Neuronal stem cell (in vitro differentiated cells): ENCODE measurements around the gene ZFYVE9.

Experiments
- DNase-seq: peaks from one replicate; pipeline ENCODE4 v3.0.0-alpha.2; 2013; ENCODE audit warnings: low spot score
- H2AFZ ChIP-seq: one replicate; pipeline ENCODE4 v1.6.1; 2013; ENCODE audit warnings: mild to moderate bottlenecking, low read length, inconsistent platforms
- H2AK5ac ChIP-seq: 2 replicates; pipeline ENCODE4 v1.6.1; 2013; ENCODE audit warnings: low read depth, mild to moderate bottlenecking, inconsistent platforms, low read length, moderate library complexity, mixed read lengths
- H2BK120ac ChIP-seq: 2 replicates; pipeline ENCODE4 v1.6.1; 2013; ENCODE audit warnings: low read depth, mild to moderate bottlenecking, inconsistent platforms, low read length, moderate library complexity, mixed read lengths
- H2BK12ac ChIP-seq: one replicate; pipeline ENCODE4 v1.6.1; 2013; ENCODE audit warnings: low read length, inconsistent platforms
- H2BK15ac ChIP-seq: 2 replicates; pipeline ENCODE4 v1.6.1; 2013; ENCODE audit warnings: mild to moderate bottlenecking, low read length, inconsistent platforms, mixed read lengths
- H2BK5ac ChIP-seq: one replicate; pipeline ENCODE4 v1.6.1; 2013; ENCODE audit warnings: inconsistent platforms, mild to moderate bottlenecking, low read length, moderate library complexity
- H3K14ac ChIP-seq: one replicate; pipeline ENCODE4 v1.6.1; 2013; ENCODE audit warnings: low read length, inconsistent platforms
- H3K18ac ChIP-seq: 2 replicates; pipeline ENCODE4 v1.6.1; 2013; ENCODE audit warnings: low read length, inconsistent platforms
- H3K23ac ChIP-seq: 2 replicates; pipeline ENCODE4 v1.6.1; 2013; ENCODE audit warnings: low read depth, mild to moderate bottlenecking, mixed read lengths, low read length, inconsistent platforms; ENCODE audit not compliant: poor library complexity
- H3K27ac ChIP-seq: replicated peaks from 3 replicates; pipeline ENCODE4 v1.5.1; 2013; ENCODE audit warnings: low read length, inconsistent platforms
- H3K27me3 ChIP-seq, 3 experiments: 2 replicates each; pipeline ENCODE4 v1.6.1; 2013; ENCODE audit warnings: low read length in 3 of 3, mild to moderate bottlenecking in 2 of 3, inconsistent platforms in 1 of 3, low read depth in 1 of 3, mixed read lengths in 1 of 3, moderate library complexity in 1 of 3; ENCODE audit not compliant: control insufficient read depth in 3 of 3, insufficient read depth in 3 of 3
- H3K36me3 ChIP-seq, 2 donors: replicated peaks in 1 of 2; 2 replicates each; pipeline ENCODE4 v1.6.1; 2013; ENCODE audit warnings: low read length in 2 of 2; ENCODE audit not compliant: control insufficient read depth in 2 of 2, insufficient read depth in 2 of 2
- H3K4ac ChIP-seq: 2 replicates; pipeline ENCODE4 v1.6.1; 2013; ENCODE audit warnings: inconsistent platforms, mild to moderate bottlenecking, low read length, moderate library complexity
- H3K4me1 ChIP-seq, 2 donors: 1 replicate in 1 of 2; 2 replicates in 1 of 2; pipeline ENCODE4 v1.6.1; 2013; ENCODE audit warnings: low read length in 2 of 2, low read depth in 1 of 2; ENCODE audit not compliant: control insufficient read depth in 2 of 2, insufficient read depth in 1 of 2
- H3K4me2 ChIP-seq: one replicate; pipeline ENCODE4 v1.6.1; 2013; ENCODE audit warnings: mild to moderate bottlenecking, low read length, inconsistent platforms; ENCODE audit not compliant: insufficient read depth, poor library complexity, severe bottlenecking
- H3K4me3 ChIP-seq, 2 donors: 2 replicates each; pipeline ENCODE4 v1.5.1; 2013; ENCODE audit warnings: low read length in 2 of 2, mild to moderate bottlenecking in 2 of 2, inconsistent platforms in 1 of 2, moderate library complexity in 1 of 2
- H3K79me1 ChIP-seq: one replicate; pipeline ENCODE4 v1.6.1; 2013; ENCODE audit warnings: low read depth, mild to moderate bottlenecking, inconsistent platforms, low read length, moderate library complexity
- H3K9ac ChIP-seq: one replicate; pipeline ENCODE4 v1.6.1; 2013; ENCODE audit warnings: mild to moderate bottlenecking, low read depth, low read length, inconsistent platforms; ENCODE audit not compliant: poor library complexity
- H3K9me3 ChIP-seq, 2 donors: replicated peaks in 1 of 2; 2 replicates each; pipeline versions ENCODE3 to v1.6.1; 2013; ENCODE audit warnings: low read length in 2 of 2, mild to moderate bottlenecking in 2 of 2, inconsistent platforms in 1 of 2, low read depth in 1 of 2, mixed read lengths in 1 of 2, moderate library complexity in 1 of 2; ENCODE audit not compliant: control insufficient read depth in 2 of 2, insufficient read depth in 1 of 2
- H4K8ac ChIP-seq: one replicate; pipeline ENCODE4 v1.6.1; 2013; ENCODE audit warnings: low read depth, mild to moderate bottlenecking, inconsistent platforms, low read length, moderate library complexity
- H4K91ac ChIP-seq: one replicate; pipeline ENCODE4 v1.6.1; 2013; ENCODE audit warnings: low read length, low read depth, mild to moderate bottlenecking, inconsistent platforms; ENCODE audit not compliant: poor library complexity
- WGBS, 2 donors: extraction: QIAGEN DNeasy Blood & Tissue Kit; methylation state at CpG; one replicate each; pipeline ENCODE4 v1.1.7; 2013; ENCODE audit warnings: missing lambda C conversion rate in 2 of 2, mixed read lengths in 1 of 2; ENCODE audit not compliant: insufficient read length in 2 of 2, insufficient replicate concordance in 1 of 2; ENCODE audit errors: extremely low coverage in 2 of 2; 5-methylcytosine and 5-hydroxymethylcytosine counted together

Gene ZFYVE9

DNA sequence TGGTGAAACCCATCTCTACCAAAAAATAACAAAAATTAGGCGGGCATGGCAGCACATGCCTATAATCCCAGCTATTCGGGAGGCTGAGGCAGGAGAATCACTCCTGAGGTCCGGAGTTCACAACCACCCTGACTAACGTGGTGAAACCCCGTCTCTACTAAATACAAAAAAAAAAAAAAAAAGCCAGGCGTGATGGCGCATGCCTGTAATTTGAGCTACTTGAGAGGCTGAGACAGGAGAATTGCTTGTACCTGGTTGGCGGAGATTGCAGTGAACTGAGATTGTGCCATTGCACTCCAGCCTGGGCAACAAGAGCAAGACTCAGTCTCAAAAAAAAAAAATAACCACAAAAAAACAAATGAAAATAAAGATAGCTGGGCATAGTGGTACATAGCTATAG is 181.8 kb downstream of the ZFYVE9 start:
- H2BK120ac ChIP-seq = no peak overlapping the region
- no peak overlapping the region for H2BK5ac ChIP-seq
- H3K9me3 ChIP-seq = no peaks in the 10 kb centered on the region
- no peak overlapping the region for H3K4me3 ChIP-seq
- no peak overlapping the region for H2BK15ac ChIP-seq
- H3K27ac ChIP-seq = no peak overlapping the region
- no peaks in the 10 kb centered on the region for H3K36me3 ChIP-seq
- no peaks in the 10 kb centered on the region for H3K79me1 ChIP-seq
- no peak overlapping the region for H3K4me2 ChIP-seq
- no peak overlapping the region for H2AK5ac ChIP-seq
- no peak for DNase-seq
- no peak overlapping the region for H3K9ac ChIP-seq
- no CpG with 5 or more reads among the region's 8 CpGs for WGBS, 2 donors
- no peak overlapping the region for H4K91ac ChIP-seq
- no peak overlapping the region for H2BK12ac ChIP-seq
- no peak overlapping the region for H3K18ac ChIP-seq
- H3K4me1 ChIP-seq = no peaks in the 10 kb centered on the region
- no peak overlapping the region for H3K14ac ChIP-seq
- no peak overlapping the region for H4K8ac ChIP-seq
- H3K27me3 ChIP-seq = no peaks in the 10 kb centered on the region
- no peak overlapping the region for H3K4ac ChIP-seq
- H3K23ac ChIP-seq = no peak overlapping the region
- H2AFZ ChIP-seq = no peak overlapping the region

DNA sequence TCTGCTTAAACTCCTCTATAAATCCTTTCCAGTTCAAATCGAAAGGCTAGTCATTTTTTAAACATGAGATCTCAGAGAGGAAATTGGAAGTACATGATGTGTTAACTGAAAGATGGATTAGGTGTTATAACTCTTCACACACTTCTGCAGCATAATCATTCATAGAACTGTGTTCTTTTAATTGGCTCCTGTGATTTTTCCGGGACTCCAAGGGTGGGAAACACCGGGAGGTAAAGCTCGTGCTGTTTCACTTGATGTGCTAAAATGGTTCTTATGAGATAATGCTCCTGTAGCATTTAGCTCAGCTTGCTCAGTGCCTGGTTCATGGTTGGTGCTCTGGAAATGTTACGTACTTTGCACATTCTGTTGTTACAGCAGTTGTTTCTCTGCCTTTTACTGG is 183.9 kb downstream of the ZFYVE9 start:
- H2BK120ac ChIP-seq = no peak overlapping the region
- H3K4me3 ChIP-seq = no peak overlapping the region
- no peak overlapping the region for H2BK15ac ChIP-seq
- H3K36me3 ChIP-seq = no peaks in the 10 kb centered on the region
- WGBS, 2 donors = no CpG with 5 or more reads among the region's 5 CpGs
- DNase-seq = no peak
- no peaks in the 10 kb centered on the region for H3K79me1 ChIP-seq
- H3K4me2 ChIP-seq = no peak overlapping the region
- H3K27me3 ChIP-seq = no peaks in the 10 kb centered on the region
- no peaks in the 10 kb centered on the region for H3K4me1 ChIP-seq
- no peak overlapping the region for H3K27ac ChIP-seq
- no peak overlapping the region for H3K9ac ChIP-seq
- H4K8ac ChIP-seq = no peak overlapping the region
- H3K23ac ChIP-seq = no peak overlapping the region
- no peak overlapping the region for H2AFZ ChIP-seq
- H2AK5ac ChIP-seq = no peak overlapping the region
- no peaks in the 10 kb centered on the region for H3K9me3 ChIP-seq
- H2BK5ac ChIP-seq = no peak overlapping the region
- no peak overlapping the region for H3K14ac ChIP-seq
- H2BK12ac ChIP-seq = no peak overlapping the region
- no peak overlapping the region for H4K91ac ChIP-seq
- no peak overlapping the region for H3K18ac ChIP-seq
- H3K4ac ChIP-seq = no peak overlapping the region

GRCh38 chr1:52328615-52329014 is 186.7 kb downstream of the ZFYVE9 start:
- H3K9ac ChIP-seq = no peak overlapping the region
- H3K4me2 ChIP-seq = no peak overlapping the region
- no peaks in the 10 kb centered on the region for H3K79me1 ChIP-seq
- H3K23ac ChIP-seq = no peak overlapping the region
- DNase-seq = no peak
- no peak overlapping the region for H2BK5ac ChIP-seq
- no peaks in the 10 kb centered on the region for H3K9me3 ChIP-seq
- no peak overlapping the region for H2AFZ ChIP-seq
- no peak overlapping the region for H4K8ac ChIP-seq
- no peak overlapping the region for H3K18ac ChIP-seq
- H3K27ac ChIP-seq = no peak overlapping the region
- no peak overlapping the region for H2BK15ac ChIP-seq
- H3K4me3 ChIP-seq = no peak overlapping the region
- H2AK5ac ChIP-seq = no peak overlapping the region
- peaks cover 0 to 3% of the 10 kb centered on the region in 2 donors for H3K36me3 ChIP-seq
- no peak overlapping the region for H3K4ac ChIP-seq
- no peak overlapping the region for H2BK120ac ChIP-seq
- H3K4me1 ChIP-seq = no peaks in the 10 kb centered on the region
- no CpG with 5 or more reads among the region's 1 CpG for WGBS, 2 donors
- no peak overlapping the region for H4K91ac ChIP-seq
- no peak overlapping the region for H3K14ac ChIP-seq
- no peak overlapping the region for H2BK12ac ChIP-seq
- no peaks in the 10 kb centered on the region for H3K27me3 ChIP-seq

DNA sequence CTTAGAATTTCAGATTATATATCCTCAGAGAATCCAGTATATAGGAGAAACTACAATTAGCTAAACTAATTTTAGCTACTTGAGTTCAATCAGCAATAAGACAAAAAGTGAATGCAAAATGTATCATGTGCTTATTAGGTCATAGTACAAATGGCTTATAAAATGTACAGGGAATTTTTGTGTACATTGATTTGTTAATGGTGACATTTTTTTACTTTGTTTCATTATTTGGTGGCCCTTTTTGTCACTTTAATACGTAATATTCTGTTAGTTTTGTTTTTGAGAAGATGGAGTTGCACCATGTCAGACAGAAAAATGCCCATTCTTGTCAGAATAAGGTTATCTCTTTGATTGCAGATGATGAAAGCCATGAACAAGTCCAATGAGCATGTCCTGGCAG is 190.5 kb downstream of the ZFYVE9 start:
- H3K4me1 ChIP-seq = no peaks in the 10 kb centered on the region
- no peaks in the 10 kb centered on the region for H3K79me1 ChIP-seq
- H3K4ac ChIP-seq = no peak overlapping the region
- H3K4me2 ChIP-seq = no peak overlapping the region
- no peaks in the 10 kb centered on the region for H3K9me3 ChIP-seq
- H2BK15ac ChIP-seq = no peak overlapping the region
- no peak overlapping the region for H2BK120ac ChIP-seq
- H3K14ac ChIP-seq = no peak overlapping the region
- H3K9ac ChIP-seq = no peak overlapping the region
- no peak overlapping the region for H2AK5ac ChIP-seq
- no peak overlapping the region for H3K4me3 ChIP-seq
- H4K91ac ChIP-seq = no peak overlapping the region
- H2BK5ac ChIP-seq = no peak overlapping the region
- no peak overlapping the region for H3K23ac ChIP-seq
- peaks cover under 1 to 12% of the 10 kb centered on the region in 2 donors for H3K36me3 ChIP-seq
- WGBS, 2 donors = no CpG with 5 or more reads among the region's 1 CpG
- H3K18ac ChIP-seq = no peak overlapping the region
- DNase-seq = no peak
- no peak overlapping the region for H2AFZ ChIP-seq
- no peak overlapping the region for H3K27ac ChIP-seq
- H3K27me3 ChIP-seq = no peaks in the 10 kb centered on the region
- H4K8ac ChIP-seq = no peak overlapping the region
- no peak overlapping the region for H2BK12ac ChIP-seq
